ENCODE data around the gene ALDH1A2. TPM values are rescaled to one million over a fixed set of nuclear protein-coding genes. Genes with fewer than 3 reads are reported as not detected.
"Not testable (repeated sequence)": the region's sequence is repeated elsewhere in the genome, so short reads cannot be mapped to it uniquely, and the experiment has no call there.

ALDH1A2 gene
- total RNA-seq, 1 donor from 2014 or later = 30.8 TPM

DNA sequence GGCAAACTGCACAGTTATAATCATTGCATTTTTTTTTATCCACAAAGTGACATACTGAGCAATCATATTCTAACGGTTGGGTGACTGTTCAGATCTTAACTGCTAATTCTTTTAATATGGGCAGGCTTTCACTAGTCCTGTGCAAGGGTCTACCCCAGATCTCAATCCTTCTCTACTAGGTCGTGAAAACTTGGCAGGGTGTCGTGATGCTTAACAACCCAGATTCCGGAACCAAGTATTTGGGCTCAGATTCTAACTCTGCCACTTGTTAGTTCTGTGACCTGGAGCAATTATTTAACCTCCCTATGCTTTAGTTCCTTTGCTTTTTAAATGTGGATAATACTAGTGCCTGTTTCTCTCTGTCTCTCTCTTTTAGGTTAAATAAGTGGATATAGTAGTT lies 16.4 kb upstream of the ALDH1A2 start:
- Histone ChIP-seq H4K20me1 (ENCODE audit: low read depth) (no peaks in the 10 kb centered on the region), H3K9ac (no peak overlapping the region), H2AFZ (replicated peaks) (no peak overlapping the region), H3K4me3 (no peak overlapping the region), H3K36me3 (no peaks in the 10 kb centered on the region), H3F3A (ENCODE audit: low read depth) (no peaks in the 10 kb centered on the region), H3K4me1 (no peaks in the 10 kb centered on the region), H3K9me3 (ENCODE audit: low read depth) (no peaks in the 10 kb centered on the region), H3K27ac (no peak overlapping the region), H3K27me3 (no peaks in the 10 kb centered on the region), H3K79me2 (ENCODE audit: low read depth) (no peaks in the 10 kb centered on the region), H3K4me2 (no peak overlapping the region)
- Mint-ChIP-seq H3K9me3 (no peaks in the 10 kb centered on the region), H3K4me1 (no peaks in the 10 kb centered on the region), H3K27ac (no peak overlapping the region), H3K4me3 (no peak overlapping the region), H3K27me3 (ENCODE audit: insufficient read depth, low read depth) (no peaks in the 10 kb centered on the region), H3K36me3 (no peaks in the 10 kb centered on the region)
- TF ChIP-seq EZH2 (IDR thresholded peaks at IDR 0.05) (no peak), EZH2phosphoT487 (IDR thresholded peaks at IDR 0.05) (no peak)
- TF ChIP-seq, protein P1, sequence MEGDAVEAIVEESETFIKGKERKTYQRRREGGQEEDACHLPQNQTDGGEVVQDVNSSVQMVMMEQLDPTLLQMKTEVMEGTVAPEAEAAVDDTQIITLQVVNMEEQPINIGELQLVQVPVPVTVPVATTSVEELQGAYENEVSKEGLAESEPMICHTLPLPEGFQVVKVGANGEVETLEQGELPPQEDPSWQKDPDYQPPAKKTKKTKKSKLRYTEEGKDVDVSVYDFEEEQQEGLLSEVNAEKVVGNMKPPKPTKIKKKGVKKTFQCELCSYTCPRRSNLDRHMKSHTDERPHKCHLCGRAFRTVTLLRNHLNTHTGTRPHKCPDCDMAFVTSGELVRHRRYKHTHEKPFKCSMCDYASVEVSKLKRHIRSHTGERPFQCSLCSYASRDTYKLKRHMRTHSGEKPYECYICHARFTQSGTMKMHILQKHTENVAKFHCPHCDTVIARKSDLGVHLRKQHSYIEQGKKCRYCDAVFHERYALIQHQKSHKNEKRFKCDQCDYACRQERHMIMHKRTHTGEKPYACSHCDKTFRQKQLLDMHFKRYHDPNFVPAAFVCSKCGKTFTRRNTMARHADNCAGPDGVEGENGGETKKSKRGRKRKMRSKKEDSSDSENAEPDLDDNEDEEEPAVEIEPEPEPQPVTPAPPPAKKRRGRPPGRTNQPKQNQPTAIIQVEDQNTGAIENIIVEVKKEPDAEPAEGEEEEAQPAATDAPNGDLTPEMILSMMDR (IDR thresholded peaks at IDR 0.05) = no peak
- no peak for DNase-seq (ENCODE audit: low spot score)

DNA sequence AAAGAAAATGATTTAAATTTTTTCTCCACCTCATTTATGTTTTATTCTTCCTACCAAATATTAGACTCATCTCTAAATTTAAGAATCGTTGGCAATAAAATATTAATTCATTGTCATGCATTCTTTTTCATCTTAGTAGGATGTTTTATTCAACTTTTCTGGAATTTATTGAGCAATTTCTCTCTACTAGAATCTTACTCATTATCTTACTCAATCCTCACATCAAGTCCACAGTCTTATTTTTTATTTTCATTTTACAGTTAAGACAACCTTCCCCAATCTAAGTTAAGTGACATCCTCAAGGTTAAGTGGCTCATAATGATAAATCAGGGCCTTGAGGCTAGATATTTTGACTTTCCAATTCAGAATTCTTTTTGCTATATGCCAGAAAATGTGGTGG lies 15.9 kb upstream of the ALDH1A2 start:
- no peak overlapping the region for H2AFZ ChIP-seq (replicated peaks)
- TF ChIP-seq, protein P1 (IDR thresholded peaks at IDR 0.05) = no peak
- no peak for TF ChIP-seq EZH2 (IDR thresholded peaks at IDR 0.05)
- no peaks in the 10 kb centered on the region for H3K4me1 Mint-ChIP-seq
- DNase-seq (ENCODE audit: low spot score) = no peak
- no peaks in the 10 kb centered on the region for H3K9me3 Mint-ChIP-seq
- H3K27ac ChIP-seq = no peak overlapping the region
- no peaks in the 10 kb centered on the region for H3K9me3 ChIP-seq (ENCODE audit: low read depth)
- H3K4me3 ChIP-seq = no peak overlapping the region
- no peak overlapping the region for H3K4me2 ChIP-seq
- H3K4me1 ChIP-seq = no peaks in the 10 kb centered on the region
- no peak overlapping the region for H3K27ac Mint-ChIP-seq
- H4K20me1 ChIP-seq (ENCODE audit: low read depth) = no peaks in the 10 kb centered on the region
- H3K4me3 Mint-ChIP-seq = no peak overlapping the region
- no peaks in the 10 kb centered on the region for H3K36me3 Mint-ChIP-seq
- no peaks in the 10 kb centered on the region for H3F3A ChIP-seq (ENCODE audit: low read depth)
- H3K36me3 ChIP-seq = no peaks in the 10 kb centered on the region
- no peaks in the 10 kb centered on the region for H3K27me3 Mint-ChIP-seq (ENCODE audit: insufficient read depth, low read depth)
- H3K27me3 ChIP-seq = no peaks in the 10 kb centered on the region
- H3K79me2 ChIP-seq (ENCODE audit: low read depth) = no peaks in the 10 kb centered on the region
- no peak overlapping the region for H3K9ac ChIP-seq

DNA sequence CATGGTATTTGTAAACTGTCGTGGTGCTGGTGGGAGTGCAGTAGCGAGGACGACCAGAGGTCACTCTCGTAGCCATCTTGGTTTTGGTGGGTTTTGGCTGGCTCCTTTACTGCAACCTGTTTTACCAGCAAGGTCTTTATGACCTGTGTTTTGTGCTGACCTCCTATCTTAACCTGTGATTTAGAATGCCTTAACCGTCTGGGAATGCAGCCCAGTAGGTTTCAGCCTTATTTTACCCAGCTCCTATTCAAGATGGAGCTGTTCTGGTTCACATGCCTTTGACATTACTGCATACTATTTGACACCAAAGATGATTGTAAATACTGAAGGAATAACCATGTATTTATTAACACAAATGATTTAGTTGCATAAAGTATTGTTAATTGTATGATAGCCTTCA lies 15.4 kb upstream of the ALDH1A2 start:
- not testable (repeated sequence) for H3K4me1 Mint-ChIP-seq; H3K27me3 ChIP-seq; H3K4me2 ChIP-seq; H3K79me2 ChIP-seq (ENCODE audit: low read depth); H3K4me1 ChIP-seq; H3K9me3 ChIP-seq (ENCODE audit: low read depth); H3F3A ChIP-seq (ENCODE audit: low read depth); H3K27me3 Mint-ChIP-seq (ENCODE audit: insufficient read depth, low read depth); H3K27ac Mint-ChIP-seq; H3K4me3 ChIP-seq; H3K36me3 ChIP-seq; H4K20me1 ChIP-seq (ENCODE audit: low read depth); H3K27ac ChIP-seq; H3K9me3 Mint-ChIP-seq; DNase-seq (ENCODE audit: low spot score); H3K4me3 Mint-ChIP-seq; H3K9ac ChIP-seq; H2AFZ ChIP-seq (replicated peaks); H3K36me3 Mint-ChIP-seq

DNA sequence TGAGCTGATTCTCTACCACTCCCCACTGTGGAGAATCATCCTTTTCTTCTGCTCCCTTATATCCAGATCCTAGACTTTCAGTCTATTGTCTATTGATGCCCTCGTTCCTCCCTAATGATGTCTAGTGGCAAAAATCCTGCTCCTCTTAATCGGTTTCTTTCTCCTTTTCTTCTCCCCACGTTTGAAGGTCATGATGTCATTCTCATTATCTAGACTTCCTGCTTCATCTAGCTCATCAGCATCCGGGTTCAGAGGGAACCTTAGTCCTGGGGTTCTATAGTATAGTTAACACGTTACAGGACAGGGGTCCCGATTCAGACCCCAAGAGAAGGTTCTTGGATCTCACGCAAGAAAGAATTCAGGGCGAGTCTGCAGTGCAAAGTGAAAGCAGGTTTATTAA lies 14.9 kb upstream of the ALDH1A2 start:
- TF ChIP-seq EZH2phosphoT487 (IDR thresholded peaks at IDR 0.05) = no peak
- TF ChIP-seq, protein P1 (IDR thresholded peaks at IDR 0.05) = no peak
- no peak for TF ChIP-seq EZH2 (IDR thresholded peaks at IDR 0.05)
- Mint-ChIP-seq H3K4me1 (no peaks in the 10 kb centered on the region), H3K4me3 (no peak overlapping the region), H3K36me3 (no peaks in the 10 kb centered on the region), H3K9me3 (no peaks in the 10 kb centered on the region), H3K27me3 (ENCODE audit: insufficient read depth, low read depth) (no peaks in the 10 kb centered on the region), H3K27ac (no peak overlapping the region)
- H3K36me3 ChIP-seq = no peaks in the 10 kb centered on the region
- H3K4me2 ChIP-seq = no peak overlapping the region
- H3K27ac ChIP-seq = no peak overlapping the region
- H3K9me3 ChIP-seq (ENCODE audit: low read depth) = no peaks in the 10 kb centered on the region
- DNase-seq (ENCODE audit: low spot score) = no peak
- H3K4me3 ChIP-seq = no peak overlapping the region
- no peaks in the 10 kb centered on the region for H3K4me1 ChIP-seq
- no peaks in the 10 kb centered on the region for H4K20me1 ChIP-seq (ENCODE audit: low read depth)
- H2AFZ ChIP-seq (replicated peaks) = no peak overlapping the region
- H3K79me2 ChIP-seq (ENCODE audit: low read depth) = no peaks in the 10 kb centered on the region
- no peaks in the 10 kb centered on the region for H3K27me3 ChIP-seq
- H3K9ac ChIP-seq = no peak overlapping the region
- no peaks in the 10 kb centered on the region for H3F3A ChIP-seq (ENCODE audit: low read depth)
